CD14-positive monocyte (primary cell): Measurements from ENCODE around the gene TRPV3. TPM values are rescaled to one million over a fixed set of nuclear protein-coding genes. Genes with fewer than 3 reads are reported as not detected.
A peak's percentile ranks its signal among the peaks of the same experiment; 100 is the strongest.
"Not testable (repeated sequence)": the region's sequence is repeated elsewhere in the genome, so short reads cannot be mapped to it uniquely, and the experiment has no call there.

Source experiments
- DNase-seq, 3 donors: peaks; one replicate each; pipeline ENCODE4 v3.0.0-alpha.2; 2011 to 2022
- H2AFZ ChIP-seq: 2 replicates; pipeline ENCODE4 v1.6.0; 2012; ENCODE audit warnings: mild to moderate bottlenecking, low read depth, low read length, inconsistent platforms; ENCODE audit not compliant: insufficient read depth, poor library complexity, severe bottlenecking
- H3K27ac ChIP-seq, 2 donors: 1 replicate in 1 of 2; 2 replicates in 1 of 2; pipeline ENCODE4 v1.5.1; 2012 to 2013; ENCODE audit warnings: low read length in 2 of 2, control low read depth in 1 of 2, inconsistent platforms in 1 of 2, low read depth in 1 of 2, mild to moderate bottlenecking in 1 of 2
- H3K27me3 ChIP-seq, 2 donors: one replicate each; pipeline versions ENCODE4 v1.6.0 to v1.6.1; 2011 to 2013; ENCODE audit warnings: low read length in 2 of 2; ENCODE audit not compliant: control insufficient read depth in 2 of 2, insufficient read depth in 2 of 2
- H3K36me3 ChIP-seq, 2 donors: replicated peaks in 1 of 2; 1 replicate in 1 of 2; 2 replicates in 1 of 2; pipeline versions ENCODE4 v1.5.1 to v1.6.1; 2012 to 2013; ENCODE audit warnings: low read length in 2 of 2, control low read depth in 1 of 2, inconsistent platforms in 1 of 2, mild to moderate bottlenecking in 1 of 2; ENCODE audit not compliant: insufficient read depth in 2 of 2, control insufficient read depth in 1 of 2
- H3K4me1 ChIP-seq, 2 donors: 1 replicate in 1 of 2; 2 replicates in 1 of 2; pipeline versions ENCODE4 v1.5.1 to v1.6.1; 2012 to 2013; ENCODE audit warnings: low read length in 2 of 2, control low read depth in 1 of 2, inconsistent platforms in 1 of 2, mild to moderate bottlenecking in 1 of 2, moderate library complexity in 1 of 2; ENCODE audit not compliant: insufficient read depth in 2 of 2, control insufficient read depth in 1 of 2
- H3K4me2 ChIP-seq: replicated peaks from 2 replicates; pipeline ENCODE3; 2012; ENCODE audit warnings: low read length, moderate library complexity, mild to moderate bottlenecking; ENCODE audit not compliant: poor library complexity, severe bottlenecking; ENCODE audit errors: extremely low read depth
- H3K4me3 ChIP-seq, 3 experiments: fragments of 200-600 bp in 1 of 3; sonication (generic) in 1 of 3; replicated peaks in 1 of 3; 1 replicate in 2 of 3; 2 replicates in 1 of 3; pipeline ENCODE4 v1.5.1; 2011 to 2013; ENCODE audit warnings: low read length in 3 of 3, mild to moderate bottlenecking in 3 of 3, control low read depth in 2 of 3, low read depth in 2 of 3, inconsistent platforms in 1 of 3, moderate library complexity in 1 of 3
- H3K79me2 ChIP-seq: 2 replicates; pipeline ENCODE4 v1.6.0; 2012; ENCODE audit warnings: mild to moderate bottlenecking, control low read depth, inconsistent platforms, low read length, moderate library complexity; ENCODE audit not compliant: insufficient read depth
- H3K9ac ChIP-seq: 2 replicates; pipeline ENCODE4 v1.6.0; 2017; ENCODE audit warnings: low read length, mild to moderate bottlenecking; ENCODE audit not compliant: insufficient read depth, poor library complexity, severe bottlenecking
- H3K9me3 ChIP-seq, 2 donors: replicated peaks in 1 of 2; 1 replicate in 1 of 2; 2 replicates in 1 of 2; pipeline versions ENCODE4 v1.5.1 to v1.6.1; 2012 to 2013; ENCODE audit warnings: low read length in 2 of 2, control low read depth in 1 of 2; ENCODE audit not compliant: control insufficient read depth in 1 of 2, insufficient read depth in 1 of 2
- H4K20me1 ChIP-seq: 2 replicates; pipeline ENCODE4 v1.6.0; 2012; ENCODE audit warnings: mild to moderate bottlenecking, low read length, control low read depth, moderate library complexity; ENCODE audit not compliant: insufficient read depth
- H3K27ac Mint-ChIP-seq, 7 donors: one replicate each; pipeline ENCODE4 v1.8.0; 2020; ENCODE audit warnings: mild to moderate bottlenecking in 7 of 7, mixed read lengths in 7 of 7, moderate library complexity in 6 of 7, inconsistent platforms in 2 of 7
- H3K27me3 Mint-ChIP-seq, 3 donors: one replicate each; pipeline ENCODE4 v1.8.0; 2021 to 2022; ENCODE audit warnings: low read depth in 3 of 3, mild to moderate bottlenecking in 3 of 3, mixed read lengths in 3 of 3, moderate library complexity in 3 of 3, inconsistent platforms in 1 of 3
- H3K36me3 Mint-ChIP-seq, 2 donors: one replicate each; pipeline ENCODE4 v1.8.0; 2020; ENCODE audit warnings: mixed read lengths in 2 of 2, inconsistent platforms in 1 of 2, mild to moderate bottlenecking in 1 of 2
- H3K4me1 Mint-ChIP-seq: one replicate; pipeline ENCODE4 v1.8.0; 2020; ENCODE audit warnings: mild to moderate bottlenecking, mixed read lengths
- H3K4me3 Mint-ChIP-seq, 2 donors: one replicate each; pipeline ENCODE4 v1.8.0; 2020; ENCODE audit warnings: mild to moderate bottlenecking in 2 of 2, mixed read lengths in 2 of 2, moderate library complexity in 1 of 2
- H3K9me3 Mint-ChIP-seq, 7 donors: one replicate each; pipeline ENCODE4 v1.8.0; 2020 to 2022; ENCODE audit warnings: mixed read lengths in 7 of 7, mild to moderate bottlenecking in 6 of 7, moderate library complexity in 6 of 7, inconsistent platforms in 2 of 7
- CTCF ChIP-seq: fragments of 200-600 bp; IDR thresholded peaks from one replicate; pipeline ENCODE4 v1.8.0; 2022; ENCODE audit warnings: antibody characterized with exemption, mild to moderate bottlenecking
- WGBS: methylation state at CpG from one replicate; pipeline ENCODE4 v1.1.5; 2013; ENCODE audit warnings: missing lambda C conversion rate; ENCODE audit not compliant: insufficient coverage; 5-methylcytosine and 5-hydroxymethylcytosine counted together
- intact Hi-C, 2 donors: fragments of 100-400 bp; cut with micrococcal nuclease; formaldehyde crosslinking; loops; one replicate each; pipeline versions ENCODE4 v1.15.0 to v1.15.1; 2023
- polyA plus RNA-seq, 3 donors: library from polyadenylated mRNA; depleted of rRNA in 1 of 3; unstranded in 2 of 3; stranded (reverse) in 1 of 3; fragments of 300-500 nt in 2 of 3; fragments of >200 nt in 1 of 3; fragmentation: Illumina TruSeq in 2 of 3; gene quantifications; 1 replicate in 2 of 3; 2 replicates in 1 of 3; pipeline ENCODE4 v1.2.3, GENCODE V29; 2012 to 2021

The TRPV3 gene
- polyA plus RNA-seq, 3 donors, result 0.01 TPM; not detected in 2

- H3K27me3 Mint-ChIP-seq, result peaks cover 0 to 7% (median 4%) of the 10 kb centered on the region in 3 donors
- Histone ChIP-seq H2AFZ (no peak overlapping the region), H3K27me3 (no peaks in the 10 kb centered on the region), H3K9me3 (no peaks in the 10 kb centered on the region), H3K27ac (no peak overlapping the region), H4K20me1 (no peaks in the 10 kb centered on the region), H3K9ac (no peak overlapping the region), H3K4me1 (no peaks in the 10 kb centered on the region), H3K4me3 (no peak overlapping the region), H3K79me2 (no peaks in the 10 kb centered on the region), H3K4me2 (no peak overlapping the region), H3K36me3 (no peaks in the 10 kb centered on the region)
- intact Hi-C loops, result no loop called here
- no peak for DNase-seq
- WGBS, result 92% methylated on average over 10 of the region's 13 CpGs
- H3K36me3 Mint-ChIP-seq, result no peaks in the 10 kb centered on the region
- no peaks in the 10 kb centered on the region for H3K9me3 Mint-ChIP-seq
- H3K4me1 Mint-ChIP-seq, result no peaks in the 10 kb centered on the region
- no peak for TF ChIP-seq CTCF
- no peak overlapping the region for H3K4me3 Mint-ChIP-seq
- peak overlapping the region in 1 of 7 donors; percentile 48 for H3K27ac Mint-ChIP-seq
Observed at GRCh38 chr17:3524024-3524423, 33.6 kb downstream of the TRPV3 start.

- DNase-seq, H3K9me3 Mint-ChIP-seq, H3K4me2 ChIP-seq, H3K27me3 ChIP-seq, H3K36me3 ChIP-seq, H3K4me3 Mint-ChIP-seq, H3K9me3 ChIP-seq, H3K4me1 ChIP-seq, H4K20me1 ChIP-seq, H3K4me1 Mint-ChIP-seq, H3K27ac ChIP-seq, H2AFZ ChIP-seq, H3K27ac Mint-ChIP-seq, H3K9ac ChIP-seq, H3K36me3 Mint-ChIP-seq, H3K27me3 Mint-ChIP-seq, intact Hi-C loops, H3K4me3 ChIP-seq, H3K79me2 ChIP-seq: not testable (repeated sequence)
- WGBS, result 96% methylated on average over 4 of the region's 4 CpGs
Observed at GRCh38 chr17:3519472-3519871, 38.1 kb downstream of the TRPV3 start.
